ENCODE measurements around the gene ACTL6B. TPM values are rescaled to one million over a fixed set of nuclear protein-coding genes. Genes with fewer than 3 reads are reported as not detected.

ACTL6B gene
- total and polyA plus RNA-seq, 4 donors = not detected

DNA sequence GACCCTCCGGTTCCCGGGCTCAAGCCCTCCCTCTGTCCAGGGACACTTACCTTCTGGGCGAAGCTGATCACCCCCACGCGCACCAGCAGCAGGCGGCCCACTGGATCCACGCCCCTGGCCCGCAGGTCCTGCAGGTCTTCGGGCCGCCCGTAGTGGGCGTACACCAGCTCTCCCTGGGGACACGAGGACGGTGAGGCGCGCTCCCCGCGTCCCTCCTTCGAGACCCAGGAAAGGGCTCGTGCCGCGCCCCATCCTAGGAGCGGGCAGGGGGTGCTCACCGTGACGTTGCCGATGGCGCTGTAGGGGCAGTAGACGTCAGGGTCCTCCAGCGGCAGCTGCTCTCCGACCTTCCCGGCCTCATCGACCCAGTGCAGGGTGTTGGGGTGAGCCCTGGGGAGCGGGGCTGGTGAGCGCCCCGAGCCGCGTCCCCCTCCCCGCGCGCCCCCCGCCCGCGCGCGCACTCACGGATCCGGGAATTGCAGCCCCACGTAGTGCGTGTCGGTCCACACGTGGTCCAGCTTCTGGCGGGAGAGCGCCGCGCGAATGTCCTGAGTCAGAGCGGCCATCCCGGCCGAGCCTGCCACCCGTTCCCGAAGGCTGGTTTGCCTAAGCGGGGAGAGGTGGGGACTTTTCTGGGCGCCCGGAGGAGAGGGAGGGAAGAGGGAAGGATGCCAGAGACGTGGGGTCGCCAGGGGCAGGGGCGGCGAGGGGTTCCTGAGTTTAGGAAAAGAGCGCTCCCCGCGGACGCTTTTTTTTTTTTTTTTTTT, 23.1 kb downstream of the ACTL6B start:
- H3K9ac ChIP-seq (ENCODE audit: low read depth in 1 of 2, low read length in 2 of 2) = no peak overlapping the region
- no peaks in the 10 kb centered on the region for H3K27me3 ChIP-seq (ENCODE audit: control insufficient read depth in 4 of 4, insufficient read depth in 4 of 4, low read length in 3 of 4)
- TF ChIP-seq, protein P1, sequence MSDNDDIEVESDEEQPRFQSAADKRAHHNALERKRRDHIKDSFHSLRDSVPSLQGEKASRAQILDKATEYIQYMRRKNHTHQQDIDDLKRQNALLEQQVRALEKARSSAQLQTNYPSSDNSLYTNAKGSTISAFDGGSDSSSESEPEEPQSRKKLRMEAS (IDR thresholded peaks at IDR 0.05) = no peak
- no peak for TF ChIP-seq GABPA (IDR thresholded peaks at IDR 0.05 in 1 of 2, conservative IDR thresholded peaks at IDR 0.05 in 1 of 2)
- no peak for TF ChIP-seq EGR1 (IDR thresholded peaks at IDR 0.05; ENCODE audit: low read depth in 2 of 2)
- TF ChIP-seq NR2F2 (IDR thresholded peaks at IDR 0.05) = no peak
- no peak for TF ChIP-seq TAF1 (conservative IDR thresholded peaks at IDR 0.05)
- no peak for TF ChIP-seq JUND (IDR thresholded peaks at IDR 0.05)
- no peak for TF ChIP-seq FOXA2 (IDR thresholded peaks at IDR 0.05)
- no peak for TF ChIP-seq RXRA (IDR thresholded peaks at IDR 0.05)
- TF ChIP-seq, protein P2, sequence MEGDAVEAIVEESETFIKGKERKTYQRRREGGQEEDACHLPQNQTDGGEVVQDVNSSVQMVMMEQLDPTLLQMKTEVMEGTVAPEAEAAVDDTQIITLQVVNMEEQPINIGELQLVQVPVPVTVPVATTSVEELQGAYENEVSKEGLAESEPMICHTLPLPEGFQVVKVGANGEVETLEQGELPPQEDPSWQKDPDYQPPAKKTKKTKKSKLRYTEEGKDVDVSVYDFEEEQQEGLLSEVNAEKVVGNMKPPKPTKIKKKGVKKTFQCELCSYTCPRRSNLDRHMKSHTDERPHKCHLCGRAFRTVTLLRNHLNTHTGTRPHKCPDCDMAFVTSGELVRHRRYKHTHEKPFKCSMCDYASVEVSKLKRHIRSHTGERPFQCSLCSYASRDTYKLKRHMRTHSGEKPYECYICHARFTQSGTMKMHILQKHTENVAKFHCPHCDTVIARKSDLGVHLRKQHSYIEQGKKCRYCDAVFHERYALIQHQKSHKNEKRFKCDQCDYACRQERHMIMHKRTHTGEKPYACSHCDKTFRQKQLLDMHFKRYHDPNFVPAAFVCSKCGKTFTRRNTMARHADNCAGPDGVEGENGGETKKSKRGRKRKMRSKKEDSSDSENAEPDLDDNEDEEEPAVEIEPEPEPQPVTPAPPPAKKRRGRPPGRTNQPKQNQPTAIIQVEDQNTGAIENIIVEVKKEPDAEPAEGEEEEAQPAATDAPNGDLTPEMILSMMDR (IDR thresholded peaks at IDR 0.05; ENCODE audit: low read depth, low read length, missing input control) = no peak
- TF ChIP-seq FOXA1 (IDR thresholded peaks at IDR 0.05) = no peak
- TF ChIP-seq RAD21 (IDR thresholded peaks at IDR 0.05) = no peak
- TF ChIP-seq YY1 (IDR thresholded peaks at IDR 0.05) = no peak
- no peaks in the 10 kb centered on the region for H3K9me3 ChIP-seq (ENCODE audit: control insufficient read depth in 4 of 4, low read length in 3 of 4)
- DNase-seq (ENCODE audit: low spot score) = no peak
- H3K27ac ChIP-seq (ENCODE audit: low read depth in 1 of 2, low read length in 2 of 2) = no peak overlapping the region
- H3K4me1 ChIP-seq (ENCODE audit: control insufficient read depth in 4 of 4, insufficient read depth in 4 of 4, low read length in 3 of 4) = peaks cover 0 to 19% (median 5%) of the 10 kb centered on the region in 4 donors
- peaks cover 15 to 32% (median 28%) of the 10 kb centered on the region in 4 donors for H3K36me3 ChIP-seq (ENCODE audit: control insufficient read depth in 4 of 4, insufficient read depth in 3 of 4, low read depth in 1 of 4, low read length in 3 of 4)
- WGBS = 57% methylated on average over 72 of the region's 72 CpGs
- H3K4me3 ChIP-seq (ENCODE audit: low read depth in 1 of 3, low read length in 3 of 3) = peak overlapping the region in 1 of 3 donors; percentile 38

DNA sequence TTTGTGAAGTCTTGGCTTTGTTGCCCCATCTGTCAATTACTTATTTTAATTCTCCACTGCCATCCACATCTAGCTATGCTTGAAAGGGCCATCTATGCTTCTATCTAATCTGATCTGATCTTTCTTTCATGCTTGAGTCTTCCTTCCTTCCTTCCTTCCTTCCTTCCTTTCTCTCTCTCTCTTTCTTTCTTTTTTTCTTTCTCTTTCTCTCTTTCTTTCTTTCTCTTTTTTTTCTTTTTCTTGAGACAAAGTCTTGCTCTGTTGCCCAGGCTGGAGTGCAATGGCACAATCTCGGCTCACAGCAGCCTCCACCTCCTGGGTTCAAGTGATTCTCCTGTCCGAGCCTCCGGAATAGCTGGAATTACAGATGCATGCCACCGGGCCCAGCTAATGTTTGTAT, 26.2 kb downstream of the ACTL6B start:
- no peaks in the 10 kb centered on the region for H3K9me3 ChIP-seq (ENCODE audit: control insufficient read depth in 4 of 4, low read length in 3 of 4)
- no peak overlapping the region for H3K27ac ChIP-seq (ENCODE audit: low read depth in 1 of 2, low read length in 2 of 2)
- H3K4me1 ChIP-seq (ENCODE audit: control insufficient read depth in 4 of 4, insufficient read depth in 4 of 4, low read length in 3 of 4) = peaks cover 2 to 35% (median 18%) of the 10 kb centered on the region in 4 donors
- TF ChIP-seq, protein P1 (IDR thresholded peaks at IDR 0.05) = no peak
- TF ChIP-seq RXRA (IDR thresholded peaks at IDR 0.05) = no peak
- no peak for TF ChIP-seq JUND (IDR thresholded peaks at IDR 0.05)
- TF ChIP-seq RAD21 (IDR thresholded peaks at IDR 0.05) = no peak
- no peak for TF ChIP-seq HNF4A (conservative IDR thresholded peaks at IDR 0.05)
- TF ChIP-seq SP1 (IDR thresholded peaks at IDR 0.05) = no peak
- TF ChIP-seq FOXA1 (IDR thresholded peaks at IDR 0.05) = no peak
- TF ChIP-seq, protein P3, sequence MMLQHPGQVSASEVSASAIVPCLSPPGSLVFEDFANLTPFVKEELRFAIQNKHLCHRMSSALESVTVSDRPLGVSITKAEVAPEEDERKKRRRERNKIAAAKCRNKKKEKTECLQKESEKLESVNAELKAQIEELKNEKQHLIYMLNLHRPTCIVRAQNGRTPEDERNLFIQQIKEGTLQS (IDR thresholded peaks at IDR 0.05) = no peak
- TF ChIP-seq EGR1 (IDR thresholded peaks at IDR 0.05; ENCODE audit: low read depth in 2 of 2) = no peak
- no peak for TF ChIP-seq TAF1 (conservative IDR thresholded peaks at IDR 0.05)
- H3K9ac ChIP-seq (ENCODE audit: low read depth in 1 of 2, low read length in 2 of 2) = no peak overlapping the region
- 91% methylated on average over 4 of the region's 4 CpGs for WGBS
- H3K36me3 ChIP-seq (ENCODE audit: control insufficient read depth in 4 of 4, insufficient read depth in 3 of 4, low read depth in 1 of 4, low read length in 3 of 4) = peaks cover 15 to 35% (median 29%) of the 10 kb centered on the region in 4 donors
- no peaks in the 10 kb centered on the region for H3K27me3 ChIP-seq (ENCODE audit: control insufficient read depth in 4 of 4, insufficient read depth in 4 of 4, low read length in 3 of 4)
- no peak overlapping the region for H3K4me3 ChIP-seq (ENCODE audit: low read depth in 1 of 3, low read length in 3 of 3)
- no peak for DNase-seq (ENCODE audit: low spot score)

Measured in liver (tissue), 9 donors.